Smooth muscle cell of the umbilical artery (primary cell): ENCODE data around the gene ZNF30. TPM values are rescaled to one million over a fixed set of nuclear protein-coding genes. Genes with fewer than 3 reads are reported as not detected.

Experiments
- total RNA-seq: library from RNA; depleted of rRNA; stranded (reverse); fragments of >200 nt; gene quantifications from 2 replicates; pipeline ENCODE4 v1.2.3, GENCODE V29; 2014

The ZNF30 gene
- total RNA-seq, result 3.1 and 3.9 TPM in 2 replicates

DNA sequence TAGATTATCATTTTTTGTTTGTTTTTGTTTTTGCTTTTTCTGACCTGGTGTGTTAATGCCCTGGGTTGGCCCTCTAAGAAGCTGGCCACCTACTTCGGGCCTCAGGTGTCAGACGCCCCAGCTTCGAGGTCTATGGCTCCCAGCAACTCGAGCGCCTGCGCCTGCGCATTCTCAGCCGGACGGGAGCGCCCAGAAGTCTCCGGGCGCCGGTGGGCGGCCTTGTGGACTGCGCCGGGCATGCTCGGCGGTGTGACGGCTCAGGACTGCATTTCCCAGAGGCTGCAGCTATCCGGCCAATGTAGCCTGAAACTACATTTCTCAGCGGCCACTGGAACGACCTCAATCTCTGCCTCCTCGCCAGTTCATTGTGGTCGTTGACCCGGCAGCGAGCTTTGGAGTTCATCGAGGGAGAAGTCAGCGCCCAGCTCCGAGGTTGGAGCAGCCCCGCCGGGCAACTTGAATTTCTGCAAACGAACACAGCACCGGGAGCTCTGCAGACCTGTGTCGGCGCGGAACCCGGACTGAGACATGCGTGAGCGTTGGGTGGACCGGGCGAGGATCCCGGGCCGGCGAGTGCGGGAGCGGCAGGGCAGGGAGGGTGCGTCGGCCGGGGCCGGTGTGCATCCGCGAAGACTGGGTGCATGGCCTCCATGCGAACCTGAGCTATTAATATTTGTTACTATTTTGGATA lies at the start of gene ZNF30:
TSS of gene ZNF30 (plus strand) at position 219 of the 691 bp plus-strand sequence. CDS start 3,045 bp downstream, outside the sequence.

DNA sequence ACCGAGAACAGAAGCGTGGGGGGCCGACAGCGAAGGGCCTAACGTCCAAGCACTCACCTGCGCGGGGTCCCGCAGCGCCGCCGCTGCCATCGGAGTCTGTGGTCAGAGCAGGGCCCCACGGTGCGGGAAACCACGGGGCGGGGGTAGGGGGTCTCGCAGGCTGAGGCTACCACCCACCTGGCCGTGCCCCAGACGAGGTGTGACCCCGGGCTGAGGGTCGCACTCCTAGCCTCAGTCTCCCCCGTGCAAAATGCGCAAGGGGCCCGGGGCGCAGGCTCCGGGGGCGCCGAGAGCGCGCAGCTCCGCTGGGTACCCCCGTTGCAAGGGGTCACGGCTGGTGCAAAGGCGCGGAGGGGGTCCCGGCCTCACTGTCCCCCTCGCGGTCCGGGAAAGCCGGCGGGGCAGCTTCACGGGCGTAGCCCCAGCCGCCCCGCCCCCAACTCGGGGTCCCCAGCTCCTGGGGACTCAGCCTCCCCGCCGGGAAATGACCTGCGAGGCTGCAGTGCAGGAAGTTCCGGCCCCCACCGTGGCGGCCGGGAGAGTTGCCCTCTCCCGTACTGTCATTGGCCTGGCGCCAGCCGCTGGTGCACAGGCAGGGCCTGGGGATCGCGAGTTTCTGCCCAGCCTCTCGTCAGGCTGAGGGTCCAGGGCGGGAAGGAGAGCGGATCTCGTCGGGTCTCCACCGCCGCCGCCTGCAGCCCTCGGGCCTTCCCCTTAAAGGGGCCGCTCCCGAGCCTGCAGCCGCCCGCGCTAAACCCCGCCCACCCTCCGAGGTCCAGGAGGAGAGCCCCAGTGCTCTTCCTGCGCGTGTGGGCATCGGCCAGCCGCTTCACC lies 37.1 kb downstream of the ZNF30 start, which contains the start of gene ZNF792:
TSS of gene ZNF792 (minus strand) at position 657 of the 834 bp plus-strand sequence. CDS start at position 90, 567 bp downstream.

Other genes starting within 250 kb of the ZNF30 start
- gene SCGB2B2, start 249.7 kb upstream of the ZNF30 start, total RNA-seq, result 0.05 TPM in 1 of 2 replicates, not detected in the other
- gene ZNF302, start 249.2 kb upstream of the ZNF30 start, total RNA-seq, result 13.4 and 17.2 TPM in 2 replicates
- gene ZNF181, start 192.7 kb upstream of the ZNF30 start, total RNA-seq, result 10.1 and 24.9 TPM in 2 replicates
- 5.1 and 7.7 TPM in 2 replicates for gene ZNF599, start 153.7 kb upstream of the ZNF30 start, total RNA-seq
- 5.1 and 6.5 TPM in 2 replicates for gene ZNF792, start 37.3 kb downstream of the ZNF30 start, total RNA-seq
- gene GRAMD1A, start 73.4 kb downstream of the ZNF30 start, total RNA-seq, result 27.0 and 43.5 TPM in 2 replicates
- gene SCN1B, start 103.6 kb downstream of the ZNF30 start, total RNA-seq, result 5.5 and 5.6 TPM in 2 replicates
- gene HPN, start 114.8 kb downstream of the ZNF30 start, total RNA-seq, result not detected in 2 replicates
- gene FXYD3, start 188.9 kb downstream of the ZNF30 start, total RNA-seq, result not detected in 2 replicates
- gene LGI4, start 208.2 kb downstream of the ZNF30 start, total RNA-seq, result under 0.01 and 0.05 TPM in 2 replicates
- 2.1 TPM in 1 of 2 replicates, not detected in the other for gene FXYD1, start 211.9 kb downstream of the ZNF30 start, total RNA-seq
- not detected in 2 replicates for gene FXYD7, start 216.4 kb downstream of the ZNF30 start, total RNA-seq
- gene FXYD5, start 227.8 kb downstream of the ZNF30 start, total RNA-seq, result 17.2 and 30.4 TPM in 2 replicates